ENCODE measurements around the gene MTFR1L. TPM values are rescaled to one million over a fixed set of nuclear protein-coding genes. Genes with fewer than 3 reads are reported as not detected.
A peak's percentile ranks its signal among the peaks of the same experiment; 100 is the strongest.

Gene MTFR1L
- total and polyA plus RNA-seq, 9 of the 15 experiments (the other 6 are each of a cell fraction or from before 2014, with no cell fraction given), result 41.4 to 98.5 (median 53.7) TPM

DNA sequence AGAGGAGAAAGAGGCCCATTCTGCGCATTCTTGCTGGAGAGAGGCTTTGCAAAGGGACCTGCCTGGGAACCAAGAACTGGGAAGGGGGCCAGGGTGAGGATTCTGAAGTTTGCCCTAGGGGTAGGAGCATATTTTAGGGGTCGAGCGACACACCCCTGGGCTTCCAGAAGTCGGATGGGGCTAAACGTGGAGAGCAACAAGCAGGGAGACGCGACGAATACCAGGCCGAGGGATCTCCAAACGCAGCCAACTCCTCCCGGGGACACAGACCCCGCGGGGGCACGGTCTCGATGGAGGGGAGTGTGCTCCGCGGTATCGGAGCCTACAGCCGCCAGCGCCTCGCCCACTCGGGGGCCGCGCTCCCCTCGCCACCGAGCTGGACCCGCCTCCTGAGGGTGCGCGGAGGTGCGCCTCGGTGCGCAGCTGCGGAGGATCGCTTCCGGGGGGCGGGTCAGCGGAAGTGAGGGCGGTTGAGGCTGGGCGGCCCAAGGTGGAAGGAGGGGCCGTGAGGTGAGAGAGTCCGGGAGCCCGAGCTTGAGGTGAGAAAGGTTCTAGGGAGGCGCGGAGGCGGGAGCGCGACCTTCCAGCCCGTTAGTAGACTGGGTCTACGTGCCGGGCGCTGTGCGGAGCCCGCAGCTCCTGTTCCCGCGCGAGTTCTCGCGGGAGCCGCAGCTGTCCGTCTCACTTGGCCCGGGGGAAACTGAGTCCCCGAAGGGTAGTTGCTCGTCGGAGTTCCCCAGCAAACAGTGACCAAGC, at the start of gene MTFR1L (continued):
- TF ChIP-seq, protein P1, sequence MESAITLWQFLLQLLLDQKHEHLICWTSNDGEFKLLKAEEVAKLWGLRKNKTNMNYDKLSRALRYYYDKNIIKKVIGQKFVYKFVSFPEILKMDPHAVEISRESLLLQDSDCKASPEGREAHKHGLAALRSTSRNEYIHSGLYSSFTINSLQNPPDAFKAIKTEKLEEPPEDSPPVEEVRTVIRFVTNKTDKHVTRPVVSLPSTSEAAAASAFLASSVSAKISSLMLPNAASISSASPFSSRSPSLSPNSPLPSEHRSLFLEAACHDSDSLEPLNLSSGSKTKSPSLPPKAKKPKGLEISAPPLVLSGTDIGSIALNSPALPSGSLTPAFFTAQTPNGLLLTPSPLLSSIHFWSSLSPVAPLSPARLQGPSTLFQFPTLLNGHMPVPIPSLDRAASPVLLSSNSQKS (CRISPR knock-in tag; IDR thresholded peaks at IDR 0.05), result no peak
- TF ChIP-seq SAFB (IDR thresholded peaks at IDR 0.05; ENCODE audit: borderline replicate concordance, low read depth, low read length) (peak; percentile 64), NBN (IDR thresholded peaks at IDR 0.05; ENCODE audit: low read depth) (no peak; the same call in 1 of the 2 replicates), CBFB (CRISPR knock-in tag; IDR thresholded peaks at IDR 0.05) (no peak; the same call in 1 of the 2 replicates), ZNF316 (IDR thresholded peaks at IDR 0.05) (no peak), ELF2 (CRISPR knock-in tag; IDR thresholded peaks at IDR 0.05) (peak; percentile 83), FOXJ3 (CRISPR knock-in tag; IDR thresholded peaks at IDR 0.05) (0 out of 2 replicates have a peak, but pooled peaks have one; percentile 48), DMBX1 (CRISPR knock-in tag; IDR thresholded peaks at IDR 0.05; ENCODE audit: borderline replicate concordance) (peak; percentile 9; the same call in 1 of the 2 replicates), GTF2F1 (IDR thresholded peaks at IDR 0.05; ENCODE audit: low read depth, low read length) (0 out of 2 replicates have a peak, but pooled peaks have one; percentile 13), ZNF143 (CRISPR knock-in tag; IDR thresholded peaks at IDR 0.05) (peak; percentile 63; the same call in 1 of the 2 replicates), SOX6 (IDR thresholded peaks at IDR 0.05) (peak; percentile 48)
- TF ChIP-seq, protein P2, sequence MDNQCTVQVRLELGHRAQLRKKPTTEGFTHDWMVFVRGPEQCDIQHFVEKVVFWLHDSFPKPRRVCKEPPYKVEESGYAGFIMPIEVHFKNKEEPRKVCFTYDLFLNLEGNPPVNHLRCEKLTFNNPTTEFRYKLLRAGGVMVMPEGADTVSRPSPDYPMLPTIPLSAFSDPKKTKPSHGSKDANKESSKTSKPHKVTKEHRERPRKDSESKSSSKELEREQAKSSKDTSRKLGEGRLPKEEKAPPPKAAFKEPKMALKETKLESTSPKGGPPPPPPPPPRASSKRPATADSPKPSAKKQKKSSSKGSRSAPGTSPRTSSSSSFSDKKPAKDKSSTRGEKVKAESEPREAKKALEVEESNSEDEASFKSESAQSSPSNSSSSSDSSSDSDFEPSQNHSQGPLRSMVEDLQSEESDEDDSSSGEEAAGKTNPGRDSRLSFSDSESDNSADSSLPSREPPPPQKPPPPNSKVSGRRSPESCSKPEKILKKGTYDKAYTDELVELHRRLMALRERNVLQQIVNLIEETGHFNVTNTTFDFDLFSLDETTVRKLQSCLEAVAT (IDR thresholded peaks at IDR 0.05), result peak in 1 of 2 experiments; percentile 33; a peak in 2 of 4 replicates
- TF ChIP-seq, protein P3, sequence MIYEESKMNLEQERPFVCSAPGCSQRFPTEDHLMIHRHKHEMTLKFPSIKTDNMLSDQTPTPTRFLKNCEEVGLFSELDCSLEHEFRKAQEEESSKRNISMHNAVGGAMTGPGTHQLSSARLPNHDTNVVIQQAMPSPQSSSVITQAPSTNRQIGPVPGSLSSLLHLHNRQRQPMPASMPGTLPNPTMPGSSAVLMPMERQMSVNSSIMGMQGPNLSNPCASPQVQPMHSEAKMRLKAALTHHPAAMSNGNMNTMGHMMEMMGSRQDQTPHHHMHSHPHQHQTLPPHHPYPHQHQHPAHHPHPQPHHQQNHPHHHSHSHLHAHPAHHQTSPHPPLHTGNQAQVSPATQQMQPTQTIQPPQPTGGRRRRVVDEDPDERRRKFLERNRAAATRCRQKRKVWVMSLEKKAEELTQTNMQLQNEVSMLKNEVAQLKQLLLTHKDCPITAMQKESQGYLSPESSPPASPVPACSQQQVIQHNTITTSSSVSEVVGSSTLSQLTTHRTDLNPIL (CRISPR knock-in tag; IDR thresholded peaks at IDR 0.05), result no peak
- TF ChIP-seq, protein P4, sequence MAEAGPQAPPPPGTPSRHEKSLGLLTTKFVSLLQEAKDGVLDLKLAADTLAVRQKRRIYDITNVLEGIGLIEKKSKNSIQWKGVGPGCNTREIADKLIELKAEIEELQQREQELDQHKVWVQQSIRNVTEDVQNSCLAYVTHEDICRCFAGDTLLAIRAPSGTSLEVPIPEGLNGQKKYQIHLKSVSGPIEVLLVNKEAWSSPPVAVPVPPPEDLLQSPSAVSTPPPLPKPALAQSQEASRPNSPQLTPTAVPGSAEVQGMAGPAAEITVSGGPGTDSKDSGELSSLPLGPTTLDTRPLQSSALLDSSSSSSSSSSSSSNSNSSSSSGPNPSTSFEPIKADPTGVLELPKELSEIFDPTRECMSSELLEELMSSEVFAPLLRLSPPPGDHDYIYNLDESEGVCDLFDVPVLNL (CRISPR knock-in tag; IDR thresholded peaks at IDR 0.05; ENCODE audit: low read depth), result peak; percentile 6; the same call in 1 of the 2 replicates
- TF ChIP-seq, protein P5, sequence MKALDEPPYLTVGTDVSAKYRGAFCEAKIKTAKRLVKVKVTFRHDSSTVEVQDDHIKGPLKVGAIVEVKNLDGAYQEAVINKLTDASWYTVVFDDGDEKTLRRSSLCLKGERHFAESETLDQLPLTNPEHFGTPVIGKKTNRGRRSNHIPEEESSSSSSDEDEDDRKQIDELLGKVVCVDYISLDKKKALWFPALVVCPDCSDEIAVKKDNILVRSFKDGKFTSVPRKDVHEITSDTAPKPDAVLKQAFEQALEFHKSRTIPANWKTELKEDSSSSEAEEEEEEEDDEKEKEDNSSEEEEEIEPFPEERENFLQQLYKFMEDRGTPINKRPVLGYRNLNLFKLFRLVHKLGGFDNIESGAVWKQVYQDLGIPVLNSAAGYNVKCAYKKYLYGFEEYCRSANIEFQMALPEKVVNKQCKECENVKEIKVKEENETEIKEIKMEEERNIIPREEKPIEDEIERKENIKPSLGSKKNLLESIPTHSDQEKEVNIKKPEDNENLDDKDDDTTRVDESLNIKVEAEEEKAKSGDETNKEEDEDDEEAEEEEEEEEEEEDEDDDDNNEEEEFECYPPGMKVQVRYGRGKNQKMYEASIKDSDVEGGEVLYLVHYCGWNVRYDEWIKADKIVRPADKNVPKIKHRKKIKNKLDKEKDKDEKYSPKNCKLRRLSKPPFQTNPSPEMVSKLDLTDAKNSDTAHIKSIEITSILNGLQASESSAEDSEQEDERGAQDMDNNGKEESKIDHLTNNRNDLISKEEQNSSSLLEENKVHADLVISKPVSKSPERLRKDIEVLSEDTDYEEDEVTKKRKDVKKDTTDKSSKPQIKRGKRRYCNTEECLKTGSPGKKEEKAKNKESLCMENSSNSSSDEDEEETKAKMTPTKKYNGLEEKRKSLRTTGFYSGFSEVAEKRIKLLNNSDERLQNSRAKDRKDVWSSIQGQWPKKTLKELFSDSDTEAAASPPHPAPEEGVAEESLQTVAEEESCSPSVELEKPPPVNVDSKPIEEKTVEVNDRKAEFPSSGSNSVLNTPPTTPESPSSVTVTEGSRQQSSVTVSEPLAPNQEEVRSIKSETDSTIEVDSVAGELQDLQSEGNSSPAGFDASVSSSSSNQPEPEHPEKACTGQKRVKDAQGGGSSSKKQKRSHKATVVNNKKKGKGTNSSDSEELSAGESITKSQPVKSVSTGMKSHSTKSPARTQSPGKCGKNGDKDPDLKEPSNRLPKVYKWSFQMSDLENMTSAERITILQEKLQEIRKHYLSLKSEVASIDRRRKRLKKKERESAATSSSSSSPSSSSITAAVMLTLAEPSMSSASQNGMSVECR (CRISPR knock-in tag; IDR thresholded peaks at IDR 0.05), result peak; percentile 97
